Right lung (tissue), 5 donors: ENCODE measurements around the gene DPF3. TPM values are rescaled to one million over a fixed set of nuclear protein-coding genes. Genes with fewer than 3 reads are reported as not detected.

Experiments used
- DNase-seq, 2 donors: peaks; one replicate each; pipeline ENCODE4 v3.0.0-alpha.2; 2013
- polyA plus RNA-seq, 5 donors: library from polyadenylated mRNA; unstranded; fragments of 120-200 nt; gene quantifications; one replicate each; pipeline versions ENCODE4 v1.2.1 to v1.2.3, GENCODE V29; 2013; ENCODE audit warnings: inconsistent platforms in 1 of 5, low replicate concordance in 1 of 5; ENCODE audit not compliant: insufficient read length in 5 of 5, insufficient read depth in 1 of 5

The DPF3 gene
- polyA plus RNA-seq, 5 donors, result 1.6 to 2.4 (median 1.8) TPM

DNA sequence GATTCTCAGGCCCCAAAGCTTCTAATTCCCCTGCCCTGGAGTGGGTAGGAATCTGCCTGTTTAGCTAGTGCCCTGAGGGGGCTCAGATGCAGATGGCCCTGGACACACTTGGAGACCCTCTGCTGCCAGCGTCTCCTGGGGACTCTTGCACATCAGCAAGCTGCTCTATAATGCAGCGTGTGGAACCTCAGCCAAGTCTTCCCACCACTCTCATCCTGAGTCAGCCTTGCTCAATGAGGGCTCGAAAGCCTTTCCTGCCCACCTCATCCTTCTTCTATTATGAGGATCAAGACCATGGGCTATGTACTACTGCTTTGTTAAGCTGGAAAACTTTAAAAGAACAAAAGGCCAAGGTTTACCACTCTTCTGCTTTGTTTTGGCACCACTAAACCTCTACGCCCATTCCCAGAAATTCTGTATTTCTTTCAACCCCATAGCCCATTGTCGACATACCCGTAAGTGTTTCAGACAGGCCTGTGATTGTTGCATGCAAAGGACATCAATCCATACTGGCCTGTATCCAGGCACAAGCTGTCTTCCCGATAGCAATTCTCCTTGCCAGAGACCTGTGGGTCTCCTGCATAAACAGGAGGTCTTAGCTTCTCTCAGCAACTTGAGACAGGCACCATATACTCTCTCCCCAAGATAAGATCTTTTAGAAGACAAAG lies 246.9 kb downstream of the DPF3 start:
- no peak for DNase-seq

DNA sequence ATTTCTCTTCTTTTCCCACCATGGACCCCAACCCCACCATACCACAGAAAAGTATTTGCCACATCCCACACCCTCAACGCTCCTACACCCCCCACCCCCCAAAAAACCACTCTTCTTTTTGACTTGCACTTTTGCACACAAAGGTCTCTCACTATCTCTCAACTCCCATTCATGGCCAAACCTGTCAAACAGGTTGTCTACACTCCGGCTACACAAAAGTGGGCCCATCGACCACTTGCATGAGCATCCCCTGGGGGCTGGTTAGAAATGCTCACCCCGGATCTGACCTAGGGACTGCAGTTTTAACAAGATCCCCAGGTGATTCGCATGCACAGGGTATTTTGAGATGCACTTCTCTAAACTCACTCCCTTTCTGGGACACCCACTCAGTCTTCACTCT lies 248.2 kb downstream of the DPF3 start:
- no peak for DNase-seq

DNA sequence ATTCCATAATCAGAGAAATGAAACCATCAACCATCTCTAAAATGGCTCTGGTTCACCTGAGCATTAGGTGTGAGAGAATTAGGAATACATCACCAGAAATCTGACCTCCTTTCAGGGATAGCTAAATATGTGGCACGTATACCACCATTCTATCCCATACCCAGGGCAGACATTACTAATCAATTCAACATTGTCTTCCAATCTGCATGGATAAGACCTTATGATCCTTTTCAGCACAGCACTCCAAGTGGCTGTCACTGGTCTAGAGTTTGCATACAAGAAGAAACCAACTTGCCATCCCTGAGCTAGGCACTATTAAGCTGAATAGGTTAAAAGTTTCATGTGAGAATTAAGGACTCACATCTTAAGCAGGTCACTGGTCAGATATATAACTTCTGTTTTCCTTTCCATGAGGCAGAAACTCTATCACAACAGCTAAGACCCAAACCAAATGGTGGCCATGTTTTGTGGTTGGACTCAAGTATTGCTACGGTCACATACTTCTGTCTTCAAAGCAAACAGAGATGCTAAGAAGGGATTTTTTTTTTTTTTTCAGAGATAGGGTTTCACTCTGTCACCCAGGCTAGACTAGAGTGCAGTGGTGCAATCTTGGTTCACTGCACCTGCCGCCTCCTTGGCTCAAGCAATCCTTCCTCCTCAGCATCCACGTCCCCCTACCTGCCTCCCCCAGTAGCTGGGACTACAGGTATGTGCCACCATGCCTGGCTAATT lies 249.0 kb downstream of the DPF3 start:
- no peak for DNase-seq

DNA sequence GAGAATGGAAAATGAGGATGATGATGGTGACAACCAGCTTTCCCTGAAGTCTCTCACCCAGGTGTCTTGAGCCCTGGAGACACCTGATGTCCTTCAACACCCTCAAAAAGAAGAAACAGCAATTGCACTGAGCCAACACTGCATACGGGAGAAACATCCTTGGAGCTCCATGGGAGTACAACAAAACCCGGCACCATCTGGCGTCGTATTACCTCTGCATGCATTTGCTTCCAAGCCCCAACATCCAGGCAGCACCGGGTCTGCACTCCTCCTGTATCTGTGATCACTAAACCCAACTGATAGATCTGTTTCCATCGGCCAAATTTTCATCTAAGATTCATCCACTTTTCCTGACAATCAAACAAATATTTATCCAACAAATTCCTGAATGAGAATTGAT lies 249.9 kb downstream of the DPF3 start:
- DNase-seq, result no peak

DNA sequence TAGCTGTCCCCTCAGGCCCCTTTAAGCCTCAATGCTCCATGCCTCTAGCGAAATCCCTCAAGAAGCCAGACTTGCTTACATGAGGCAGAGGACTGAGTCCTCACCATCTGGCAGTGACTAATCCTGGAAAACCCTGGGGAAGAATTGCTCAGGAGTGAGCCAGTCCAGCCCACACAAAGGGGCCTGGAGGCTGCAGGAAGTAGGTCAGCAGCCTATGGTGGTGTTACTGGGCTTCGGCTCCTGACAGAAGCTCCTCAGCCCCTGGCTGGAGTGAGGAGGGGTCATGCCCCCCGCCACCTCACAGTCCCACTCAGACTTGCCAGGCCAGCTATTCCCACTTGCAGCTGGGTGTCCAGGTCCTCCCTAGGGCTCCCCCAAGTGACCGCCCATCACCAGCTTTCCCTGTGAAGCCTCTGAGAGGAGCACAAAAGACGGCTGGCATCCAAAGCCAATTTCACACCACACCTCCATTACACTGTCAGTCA lies 250.5 kb downstream of the DPF3 start:
- no peak for DNase-seq

DNA sequence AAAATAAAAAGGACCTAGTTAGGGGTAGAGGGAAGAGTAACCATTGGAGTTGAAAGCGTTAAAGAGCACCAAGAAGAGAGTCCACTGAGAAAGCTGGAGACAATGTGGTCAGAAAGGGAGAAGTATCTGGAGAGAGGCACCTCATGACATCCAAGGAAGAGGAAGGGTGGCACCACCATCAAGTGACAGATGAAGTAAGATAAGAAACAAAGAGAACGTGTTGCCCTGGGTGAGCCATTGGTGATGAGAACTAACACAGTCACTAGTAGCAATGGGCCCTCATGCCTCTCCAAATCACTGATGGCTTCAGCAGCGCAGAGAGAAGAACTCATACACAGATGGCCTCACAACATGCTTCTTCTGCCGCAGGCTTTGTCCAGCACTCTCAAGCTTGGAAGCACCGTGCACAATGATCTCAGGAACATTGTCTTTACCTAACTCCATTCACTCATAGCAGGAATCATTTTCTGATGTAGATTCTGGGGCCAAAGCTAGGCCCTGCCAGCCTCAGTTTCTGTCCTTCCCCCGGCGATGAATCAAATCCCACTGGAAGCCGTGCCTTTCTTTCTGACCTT lies 252.9 kb downstream of the DPF3 start:
- no peak for DNase-seq

DNA sequence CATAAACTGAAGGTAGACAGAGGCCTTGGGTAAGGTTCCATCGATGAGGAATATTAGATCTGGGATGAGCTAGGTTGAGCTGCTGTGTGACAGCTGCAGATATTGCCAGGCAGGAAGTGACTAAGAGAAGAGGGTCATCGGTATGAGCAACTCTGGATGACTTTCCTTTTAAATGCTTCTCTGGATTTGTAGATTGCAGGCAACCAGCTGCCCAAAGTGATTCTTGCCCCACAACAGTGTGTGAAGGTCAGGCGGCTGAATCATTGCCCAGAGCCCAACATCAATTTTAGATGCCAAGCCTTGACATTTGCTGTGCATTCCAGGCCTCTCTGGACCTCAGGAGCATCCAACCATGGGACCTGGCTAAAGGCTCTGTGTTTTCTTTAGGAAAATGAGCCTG lies 255.9 kb downstream of the DPF3 start:
- no peak for DNase-seq

DNA sequence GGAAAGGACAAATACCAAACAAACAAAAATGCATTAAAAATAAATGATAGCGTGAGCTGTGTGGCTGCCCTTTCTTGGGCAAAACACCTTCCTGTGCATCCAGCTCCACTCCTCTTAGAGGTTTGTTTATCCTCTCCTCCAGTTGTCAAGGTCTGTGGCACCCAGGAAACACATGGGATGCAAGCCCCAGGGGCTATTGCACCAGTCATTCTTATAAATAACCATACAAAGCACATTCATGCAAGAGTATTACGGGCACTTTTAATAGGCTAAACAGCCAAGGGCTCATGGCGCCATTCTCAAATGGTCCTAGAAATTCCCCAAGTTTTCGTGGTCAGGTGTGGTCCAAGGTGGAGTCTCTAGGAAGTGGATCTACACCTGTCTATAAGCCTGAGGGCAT lies 257.0 kb downstream of the DPF3 start:
- no peak for DNase-seq

DNA sequence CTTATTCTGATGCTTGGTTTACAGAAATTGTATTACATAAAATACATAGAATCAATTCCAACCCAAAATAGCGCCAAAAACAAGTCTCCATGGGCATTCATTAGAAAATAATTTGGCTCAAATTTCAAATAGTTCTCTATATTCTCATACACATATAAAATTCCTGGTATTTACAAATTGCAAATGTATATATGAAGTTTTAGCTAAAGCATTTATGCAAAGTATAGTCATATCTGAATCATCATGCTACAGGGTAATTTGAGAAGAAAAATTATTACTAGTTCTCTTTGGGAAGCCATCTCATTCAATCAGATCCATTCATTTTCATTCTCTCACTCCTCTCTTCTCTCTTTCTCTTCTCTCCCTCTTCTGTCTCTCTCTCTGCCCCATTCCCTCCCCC lies 257.8 kb downstream of the DPF3 start:
- no peak for DNase-seq

DNA sequence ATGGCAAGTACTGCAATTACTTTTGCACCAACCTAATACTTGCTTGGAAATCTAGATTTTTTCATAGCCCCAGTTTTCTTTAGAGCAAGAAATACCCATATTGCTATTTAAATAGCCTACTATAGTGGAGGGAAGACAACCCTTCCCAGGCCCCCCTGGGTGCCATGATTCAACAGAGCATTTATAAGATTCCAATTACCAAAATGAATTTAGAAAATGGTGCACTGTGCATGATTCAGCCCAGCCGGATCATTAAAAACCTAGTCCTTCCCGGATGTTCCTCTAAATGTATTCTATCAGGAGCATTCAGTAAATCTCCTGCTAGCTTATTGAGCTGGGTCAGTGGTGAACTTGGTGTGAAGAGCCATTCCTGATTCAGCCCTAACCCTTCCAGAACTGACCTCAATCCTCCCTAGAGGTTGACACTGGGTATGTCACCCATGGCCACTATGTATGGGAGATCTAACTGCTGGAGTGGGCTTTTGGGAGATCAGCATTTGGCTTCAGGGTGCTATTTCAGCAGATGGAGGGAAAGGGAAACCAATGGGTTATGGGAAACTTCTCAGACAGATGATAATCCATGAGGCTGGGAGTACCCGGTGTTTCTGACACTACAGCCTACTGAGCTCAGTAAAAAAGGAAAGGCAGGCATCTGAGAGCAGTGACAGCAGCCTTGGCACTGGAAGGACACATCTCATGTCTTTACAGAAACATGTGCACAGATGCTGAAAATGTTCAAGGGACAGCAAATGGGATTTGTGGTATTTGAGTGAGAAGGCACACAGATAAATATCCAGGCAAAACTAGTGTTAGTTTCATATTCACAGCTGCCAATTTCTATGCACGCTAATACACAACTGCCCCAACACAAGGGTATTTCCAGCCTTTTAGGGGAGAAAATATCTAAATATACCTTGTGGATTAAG lies 258.9 kb downstream of the DPF3 start:
- no peak for DNase-seq

DNA sequence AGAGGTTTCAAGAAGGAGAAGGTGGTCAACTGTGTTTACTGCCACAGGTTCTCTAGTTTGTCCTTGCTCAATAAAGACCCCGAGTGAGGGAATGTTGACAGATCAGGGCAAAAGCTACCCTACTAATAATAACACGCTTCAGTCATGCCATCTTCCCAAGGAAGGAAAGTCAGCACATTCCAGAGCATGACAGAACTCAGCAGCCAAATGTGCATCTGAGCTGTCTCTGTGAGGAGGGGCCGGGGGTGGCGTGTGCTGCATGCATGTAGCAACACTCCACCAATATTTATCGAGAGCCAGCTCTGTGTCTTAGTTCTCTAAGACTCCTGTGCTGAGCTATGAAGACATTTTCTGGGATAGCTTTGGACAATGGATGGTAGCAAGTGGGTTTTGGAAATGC lies 260.4 kb downstream of the DPF3 start:
- no peak for DNase-seq

DNA sequence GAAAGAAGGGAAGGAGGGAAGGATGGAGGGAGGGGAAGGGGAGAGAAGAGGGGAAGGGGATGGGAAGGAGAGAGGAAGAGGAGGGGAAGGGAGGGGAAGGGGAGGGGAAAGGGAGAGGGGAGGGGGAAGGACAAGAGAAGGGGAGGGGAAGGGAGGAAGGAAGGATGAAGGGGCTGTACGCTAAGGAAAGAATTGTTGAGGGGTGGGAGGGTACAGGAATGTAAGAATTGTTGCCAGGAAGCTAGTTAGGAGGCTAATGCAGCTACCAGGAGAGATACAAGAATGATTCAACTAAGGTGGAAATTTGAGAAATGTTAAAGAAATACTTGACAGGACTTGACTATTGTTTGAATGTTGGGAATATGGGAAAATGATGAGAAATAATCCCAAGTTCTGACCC lies 261.2 kb downstream of the DPF3 start:
- no peak for DNase-seq

DNA sequence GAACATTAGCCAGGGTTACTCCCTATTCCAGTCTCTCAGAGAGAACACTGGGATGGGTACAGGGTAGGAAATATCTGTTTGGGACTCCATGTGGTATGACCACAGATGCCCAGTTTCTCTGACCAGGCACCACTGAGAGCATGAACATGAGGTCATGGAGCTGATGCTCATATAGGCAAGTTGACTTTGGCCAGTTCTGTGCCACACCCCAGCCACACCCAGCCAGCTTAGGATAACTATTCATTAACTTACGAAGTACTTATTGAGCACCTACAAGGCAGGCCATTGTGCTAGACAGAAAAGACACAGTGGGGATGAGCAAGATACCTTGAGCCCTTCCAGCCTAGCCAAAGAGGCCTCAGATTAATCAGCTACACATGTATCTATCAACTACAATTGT lies 262.5 kb downstream of the DPF3 start:
- no peak for DNase-seq

DNA sequence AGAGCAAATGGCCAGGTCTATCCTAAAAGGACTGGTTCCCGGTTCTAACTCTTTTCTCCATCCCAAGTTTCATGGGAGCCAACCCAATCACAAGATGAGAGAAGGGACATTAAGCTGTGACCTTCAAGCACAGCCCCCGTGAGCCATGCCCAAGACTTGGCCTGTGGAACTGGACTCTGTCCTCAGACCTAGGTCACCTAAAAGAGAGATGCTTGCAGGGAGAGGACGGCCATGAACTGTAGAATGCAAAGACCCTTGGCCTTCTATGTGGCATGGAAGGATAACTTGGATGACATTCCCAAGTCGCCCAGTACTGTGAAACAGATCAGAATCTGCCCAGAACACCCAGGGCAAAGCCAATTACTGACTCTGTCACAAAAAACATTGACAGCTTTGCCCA lies 263.5 kb downstream of the DPF3 start:
- DNase-seq, result no peak

DNA sequence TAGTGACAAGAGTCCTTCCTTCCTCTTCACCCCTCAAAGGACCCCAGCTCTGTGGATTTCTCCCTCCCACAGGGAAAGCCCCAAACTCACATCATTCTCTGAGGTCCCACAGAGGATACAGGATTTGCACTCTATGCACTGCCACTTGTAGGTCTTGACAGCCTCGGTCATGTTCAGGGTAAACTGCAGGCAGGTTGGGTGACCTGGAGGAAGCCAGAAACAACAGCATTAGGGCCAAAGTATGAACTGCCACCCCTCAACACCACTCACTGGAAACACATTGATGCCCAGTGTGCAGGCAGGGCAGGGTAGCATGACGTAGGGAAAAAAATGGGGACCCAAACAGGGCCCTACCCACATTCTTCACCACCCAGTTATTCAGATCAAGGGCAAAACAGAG lies 264.4 kb downstream of the DPF3 start:
- DNase-seq, result no peak

DNA sequence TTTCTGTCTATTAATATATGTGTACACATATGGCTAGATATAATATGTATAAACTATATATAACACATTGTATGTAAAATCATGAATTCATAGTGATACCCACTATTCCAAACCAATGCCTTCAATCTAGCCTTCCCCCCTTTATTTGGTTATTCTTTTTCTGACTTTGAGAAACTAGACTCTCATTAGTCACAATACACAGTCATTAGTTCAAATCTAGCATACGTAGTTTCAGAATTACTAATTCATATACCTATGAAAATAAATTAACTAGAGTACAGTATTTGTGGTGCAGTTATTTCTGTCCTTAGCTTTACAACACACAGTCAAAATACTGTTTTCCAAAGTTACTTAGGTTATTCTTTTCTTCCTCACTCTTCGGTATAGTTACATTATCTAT lies 268.2 kb downstream of the DPF3 start:
- no peak for DNase-seq

DNA sequence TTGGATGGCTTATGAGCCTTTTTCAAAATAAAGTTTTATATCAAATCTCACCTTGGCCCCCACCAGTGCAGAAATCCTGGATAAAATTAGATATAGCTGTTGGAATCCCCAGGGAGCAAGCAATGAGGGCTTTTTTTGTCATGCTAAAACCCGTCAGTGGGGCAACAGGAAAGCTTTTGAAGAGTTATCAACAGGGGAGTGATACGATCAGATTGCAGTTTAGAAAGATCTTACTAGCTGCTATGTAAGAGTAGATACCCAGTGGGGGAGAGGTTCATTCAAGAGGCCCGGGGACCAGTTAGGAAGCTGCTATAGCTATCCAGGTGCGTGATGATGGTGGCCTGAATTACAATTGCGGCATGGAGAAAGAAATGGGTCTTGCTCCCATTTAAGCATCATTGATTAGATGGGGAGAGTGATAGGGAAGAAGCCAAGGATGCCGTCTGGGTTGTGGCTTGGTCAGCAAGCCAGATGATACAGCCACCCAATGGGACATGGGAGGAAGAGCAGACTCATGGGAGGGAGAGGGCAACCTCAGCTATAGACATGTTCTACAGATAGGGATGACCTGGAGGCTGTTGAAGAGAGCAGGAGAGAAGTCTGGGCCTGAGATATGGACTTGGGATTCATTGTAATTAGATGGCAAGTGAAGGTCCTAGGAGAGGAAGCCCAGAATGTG lies 272.4 kb downstream of the DPF3 start:
- DNase-seq, result no peak

DNA sequence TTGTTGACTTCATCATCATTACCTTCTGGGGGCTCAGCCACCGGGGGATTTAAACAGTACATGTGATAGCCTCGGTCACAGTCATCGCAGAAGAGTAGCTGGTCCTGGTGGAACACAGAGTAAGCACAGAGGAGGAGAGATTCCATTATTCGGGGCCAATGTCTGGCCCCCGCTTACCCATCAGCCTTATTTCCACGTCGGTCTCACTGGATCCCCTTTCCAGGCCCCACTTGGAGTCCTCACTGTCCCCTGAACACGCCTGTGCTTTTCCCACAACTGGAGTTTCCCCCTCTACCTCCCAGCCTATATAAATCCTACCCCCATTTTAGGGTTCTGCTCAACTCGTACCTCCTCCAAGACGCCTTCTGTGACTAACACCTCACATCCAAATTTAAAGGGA lies 274.0 kb downstream of the DPF3 start:
- DNase-seq, result no peak

DNA sequence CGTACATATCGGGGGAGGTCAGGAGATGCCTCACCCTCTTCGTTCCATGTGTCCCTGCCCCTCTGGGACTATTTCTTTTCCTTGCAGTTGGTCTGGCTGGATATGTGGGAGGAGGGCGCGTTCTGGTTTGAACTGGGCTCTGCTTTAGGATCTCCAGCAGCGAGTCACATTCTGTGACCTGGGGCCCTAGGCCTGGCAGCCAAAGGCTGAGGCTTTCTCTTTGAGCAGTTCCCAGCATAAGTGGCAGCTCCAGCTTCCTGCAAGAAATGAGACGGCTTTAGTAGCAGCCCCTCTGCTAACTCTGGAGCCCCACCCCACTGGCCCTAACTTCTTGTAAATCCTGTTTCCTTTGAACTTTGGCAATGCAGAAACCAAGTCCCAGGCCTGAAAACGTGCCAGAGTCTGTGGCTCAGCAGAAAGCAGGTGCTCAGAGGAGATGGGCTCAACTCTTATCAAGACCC lies 274.8 kb downstream of the DPF3 start:
- no peak for DNase-seq

DNA sequence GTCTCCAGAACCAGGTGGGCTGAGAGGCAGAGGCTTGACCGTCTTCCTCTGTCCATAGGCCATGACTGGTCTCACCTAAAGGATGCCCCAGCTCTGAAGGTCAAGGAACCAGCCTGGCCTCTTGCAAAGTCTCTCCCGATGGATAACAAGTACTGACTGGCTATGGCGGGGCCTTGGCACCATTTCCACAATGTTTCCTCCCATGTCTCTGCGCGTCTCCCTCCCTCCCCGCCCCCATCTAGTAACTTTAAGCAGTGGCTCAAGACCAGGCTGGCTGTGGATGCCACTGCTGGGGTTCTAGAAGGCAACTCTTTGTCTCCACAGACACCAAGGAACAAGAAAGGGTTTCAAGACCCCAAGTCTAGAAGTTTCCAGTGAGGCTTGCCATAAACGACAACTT lies 275.5 kb downstream of the DPF3 start:
- DNase-seq, result no peak

DNA sequence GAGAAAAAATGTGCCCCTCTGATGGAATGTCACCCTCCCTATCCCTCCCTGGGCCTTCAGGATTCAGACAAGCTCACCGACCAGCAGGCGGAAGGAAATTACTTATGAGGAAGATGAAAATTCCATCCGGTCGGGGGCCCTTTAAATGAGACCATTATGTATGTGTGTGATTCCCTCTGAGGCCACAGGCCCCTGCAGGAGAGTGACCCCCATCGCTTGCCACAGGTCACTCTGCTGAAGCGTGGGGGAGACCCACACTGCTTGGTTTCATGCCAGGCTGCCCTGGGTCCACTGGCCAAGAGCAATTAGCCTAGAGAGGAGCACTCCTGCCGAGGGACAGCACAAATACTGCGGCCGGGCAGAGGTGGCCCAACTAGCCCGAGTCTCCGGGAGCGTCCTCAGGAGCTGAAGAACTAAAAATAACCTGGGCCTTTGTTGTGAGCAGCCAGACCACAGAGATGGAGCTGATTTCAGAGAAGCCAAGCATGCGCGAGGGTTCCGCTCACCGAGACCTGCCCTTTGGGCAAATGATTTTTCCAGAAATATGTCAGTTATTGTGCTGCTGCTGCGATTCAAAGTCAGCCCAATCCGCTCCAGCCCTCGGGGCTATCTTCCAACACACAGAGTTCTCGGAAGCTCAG lies 276.4 kb downstream of the DPF3 start:
- DNase-seq, result no peak
